ENCODE data around the gene ZNF428. TPM values are rescaled to one million over a fixed set of nuclear protein-coding genes. Genes with fewer than 3 reads are reported as not detected.

The ZNF428 gene
- total and polyA plus RNA-seq, 2 of the 4 experiments (the other 2 are of a cell fraction): 9.9 to 32.3 TPM

- Histone ChIP-seq H3K56ac (ENCODE audit: extremely low read depth, insufficient read depth, low read length) (no peak overlapping the region), H2BK5ac (ENCODE audit: low read depth, low read length, poor library complexity, severe bottlenecking) (no peak overlapping the region), H3K36me3 (ENCODE audit: control insufficient read depth, insufficient read depth, low read length) (peaks cover 5% of the 10 kb centered on the region), H3K27me3 (ENCODE audit: control insufficient read depth, insufficient read depth, low read length) (peaks cover 27% of the 10 kb centered on the region), H2AFZ (replicated peaks; ENCODE audit: low read length, poor library complexity) (no peak overlapping the region), H4K8ac (ENCODE audit: low read depth in 2 of 2, low read length in 2 of 2) (no peak overlapping the region), H3K79me1 (ENCODE audit: low read depth in 1 of 2, low read length in 2 of 2) (no peaks in the 10 kb centered on the region; a peak in 1 of 4 replicates), H4K20me1 (ENCODE audit: insufficient read depth, low read length) (no peaks in the 10 kb centered on the region), H4K5ac (ENCODE audit: low read depth, low read length) (no peak overlapping the region), H2BK120ac (ENCODE audit: low read depth, low read length) (no peak overlapping the region), H3K14ac (replicated peaks; ENCODE audit: low read depth, low read length) (no peak overlapping the region), H3K9me1 (ENCODE audit: insufficient read depth, low read length) (no peaks in the 10 kb centered on the region), H3K9me3 (ENCODE audit: control insufficient read depth, insufficient read depth, low read length) (no peaks in the 10 kb centered on the region), H3K23ac (ENCODE audit: low read depth, low read length) (no peak overlapping the region), H3K27ac (ENCODE audit: insufficient read depth, low read length) (no peak overlapping the region), H3K4me2 (ENCODE audit: low read depth, low read length) (no peak overlapping the region), H4K91ac (ENCODE audit: insufficient read depth, low read depth, low read length) (no peak overlapping the region), H3K4me1 (ENCODE audit: control insufficient read depth, insufficient read depth, low read length) (peaks cover 5% of the 10 kb centered on the region), H2BK15ac (ENCODE audit: low read depth, low read length) (no peak overlapping the region), H3K18ac (ENCODE audit: low read depth, low read length) (no peak overlapping the region), H2AK5ac (ENCODE audit: low read depth, low read length) (no peak overlapping the region), H2BK20ac (ENCODE audit: low read depth, low read length) (no peak overlapping the region), H2AK9ac (replicated peaks; ENCODE audit: low read depth, low read length, poor library complexity) (no peak overlapping the region), H3K4ac (ENCODE audit: low read depth, low read length) (no peak overlapping the region), H3K4me3 (ENCODE audit: insufficient read depth, low read depth, low read length) (no peak overlapping the region), H3K9ac (ENCODE audit: low read depth, low read length) (no peak overlapping the region)
- BruUV-seq (replicated peaks): no TSS peak
- TF ChIP-seq MAFK (IDR thresholded peaks at IDR 0.05; ENCODE audit: low read depth, low read length): peak; percentile 98
- TF ChIP-seq FOS (IDR thresholded peaks at IDR 0.05; ENCODE audit: low read depth, low read length): no peak
- TF ChIP-seq MXI1 (IDR thresholded peaks at IDR 0.05; ENCODE audit: borderline replicate concordance, low read depth, low read length): no peak
- intact Hi-C loops (cut with micrococcal nuclease): no loop called here
- ATAC-seq (ENCODE audit: low read depth) (no peak), DNase-seq (no peak)
- in situ Hi-C loops (cut with MboI; ENCODE audit: low sequenced_read_pairs): no loop called here
- dilution Hi-C loops (cut with HindIII; ENCODE audit: low sequenced_read_pairs, unreplicated experiment): no loop called here
- POLR2A ChIA-PET (ENCODE audit: unreplicated experiment): no interaction called here
- CTCF ChIA-PET: no interaction called here
- 79% methylated on average over 2 of the region's 4 CpGs; no CpG with 5 or more reads in 1 of the 2 experiments for WGBS, 2 experiments (ENCODE audit: extremely low coverage in 2 of 2, insufficient read length in 1 of 2)
These were observed 23.1 kb upstream of the ZNF428 start for GRCh38 chr19:43642531-43642930.

Measured in IMR-90 (cell line).